Stimulated activated CD8-positive, alpha-beta memory T cell treated with anti-CD3 and anti-CD28 coated beads, Interleukin-4, amount 100 ng/mL, for 1 hour (primary cell): ENCODE measurements around the gene ZNF776.
"Not testable (repeated sequence)": the region's sequence is repeated elsewhere in the genome, so short reads cannot be mapped to it uniquely, and the experiment has no call there.

Source experiments
- DNase-seq, 2 donors: peaks; one replicate each; pipeline ENCODE4 v3.0.0-alpha.2; 2020; ENCODE audit warnings: low read depth in 2 of 2, low spot score in 1 of 2

Gene ZNF776

GRCh38 chr19:57776764-57777296 is 30.2 kb downstream of the ZNF776 start:
- DNase-seq = no peak

GRCh38 chr19:57778336-57778735 is 31.7 kb downstream of the ZNF776 start:
- no peak for DNase-seq

GRCh38 chr19:57779220-57779845 is 32.7 kb downstream of the ZNF776 start:
- no peak for DNase-seq

- no peak for DNase-seq
Observed at GRCh38 chr19:57786286-57786685, 39.7 kb downstream of the ZNF776 start.

GRCh38 chr19:57786906-57787305 is 40.3 kb downstream of the ZNF776 start:
- DNase-seq = no peak

GRCh38 chr19:57788114-57788692 is 41.6 kb downstream of the ZNF776 start:
- no peak for DNase-seq

- no peak for DNase-seq
Observed at GRCh38 chr19:57789288-57789687, 42.7 kb downstream of the ZNF776 start.

GRCh38 chr19:57796580-57796979 is 50.0 kb downstream of the ZNF776 start:
- not testable (repeated sequence) for DNase-seq

GRCh38 chr19:57800696-57801095 is 54.1 kb downstream of the ZNF776 start:
- DNase-seq = no peak

- DNase-seq = no peak
Observed at GRCh38 chr19:57802269-57802668, 55.7 kb downstream of the ZNF776 start.

- no peak for DNase-seq
Observed at GRCh38 chr19:57803265-57803593, 56.6 kb downstream of the ZNF776 start.

GRCh38 chr19:57803594-57804325 is 57.1 kb downstream of the ZNF776 start:
- no peak for DNase-seq

- DNase-seq = no peak
Observed at GRCh38 chr19:57807541-57807940, 60.9 kb downstream of the ZNF776 start.
